Fibroblast of upper back skin (primary cell): Measurements from ENCODE around the gene IQGAP1.

Source experiments
- DNase-seq: peaks from one replicate; pipeline ENCODE4 v3.0.0-alpha.2; 2013

IQGAP1 gene

GRCh38 chr15:90449206-90449735 lies 61.2 kb downstream of the IQGAP1 start:
- DNase-seq = peak; percentile 37

- DNase-seq = peak; percentile 64
Measured at GRCh38 chr15:90451053-90451850, 63.2 kb downstream of the IQGAP1 start.

- no peak for DNase-seq
Measured at GRCh38 chr15:90456236-90456635, 68.2 kb downstream of the IQGAP1 start.

GRCh38 chr15:90458061-90458460 lies 70.0 kb downstream of the IQGAP1 start:
- DNase-seq = no peak

GRCh38 chr15:90459368-90459767 lies 71.3 kb downstream of the IQGAP1 start:
- DNase-seq = no peak

GRCh38 chr15:90460142-90460824 lies 72.2 kb downstream of the IQGAP1 start:
- no peak for DNase-seq

- peak; percentile 68 for DNase-seq
Measured at GRCh38 chr15:90463381-90463780, 75.3 kb downstream of the IQGAP1 start.

- peak; percentile 67 for DNase-seq
Measured at GRCh38 chr15:90465140-90465929, 77.3 kb downstream of the IQGAP1 start.

- peak; percentile 27 for DNase-seq
Measured at GRCh38 chr15:90465930-90466567, 78.0 kb downstream of the IQGAP1 start.

- no peak for DNase-seq
Measured at GRCh38 chr15:90469723-90470122, 81.7 kb downstream of the IQGAP1 start.

- no peak for DNase-seq
Measured at GRCh38 chr15:90470453-90470852, 82.4 kb downstream of the IQGAP1 start.

- DNase-seq = no peak
Measured at GRCh38 chr15:90471126-90471525, 83.1 kb downstream of the IQGAP1 start.

GRCh38 chr15:90471769-90472168 lies 83.7 kb downstream of the IQGAP1 start:
- DNase-seq = no peak

- no peak for DNase-seq
Measured at GRCh38 chr15:90478846-90479481, 90.9 kb downstream of the IQGAP1 start.

GRCh38 chr15:90479656-90480055 lies 91.6 kb downstream of the IQGAP1 start:
- peak; percentile 51 for DNase-seq

- no peak for DNase-seq
Measured at GRCh38 chr15:90481023-90481422, 93.0 kb downstream of the IQGAP1 start.

- peak; percentile 47 for DNase-seq
Measured at GRCh38 chr15:90482124-90483011, 94.3 kb downstream of the IQGAP1 start.

- no peak for DNase-seq
Measured at GRCh38 chr15:90483012-90483307, 94.9 kb downstream of the IQGAP1 start.

GRCh38 chr15:90483637-90484036 lies 95.6 kb downstream of the IQGAP1 start:
- no peak for DNase-seq

GRCh38 chr15:90487186-90487585 lies 99.1 kb downstream of the IQGAP1 start:
- no peak for DNase-seq

GRCh38 chr15:90489514-90489913 lies 101.5 kb downstream of the IQGAP1 start:
- DNase-seq = no peak
